ENCODE measurements around the gene CEP164.
"Not testable (repeated sequence)": the region's sequence is repeated elsewhere in the genome, so short reads cannot be mapped to it uniquely, and the experiment has no call there.

The CEP164 gene

GRCh38 chr11:117392001-117392690 lies 64.5 kb downstream of the CEP164 start:
- no peak for DNase-seq (ENCODE audit: low read depth in 2 of 2, low spot score in 1 of 2)

GRCh38 chr11:117392979-117393378 lies 65.3 kb downstream of the CEP164 start:
- no peak for DNase-seq (ENCODE audit: low read depth in 2 of 2, low spot score in 1 of 2)

DNA sequence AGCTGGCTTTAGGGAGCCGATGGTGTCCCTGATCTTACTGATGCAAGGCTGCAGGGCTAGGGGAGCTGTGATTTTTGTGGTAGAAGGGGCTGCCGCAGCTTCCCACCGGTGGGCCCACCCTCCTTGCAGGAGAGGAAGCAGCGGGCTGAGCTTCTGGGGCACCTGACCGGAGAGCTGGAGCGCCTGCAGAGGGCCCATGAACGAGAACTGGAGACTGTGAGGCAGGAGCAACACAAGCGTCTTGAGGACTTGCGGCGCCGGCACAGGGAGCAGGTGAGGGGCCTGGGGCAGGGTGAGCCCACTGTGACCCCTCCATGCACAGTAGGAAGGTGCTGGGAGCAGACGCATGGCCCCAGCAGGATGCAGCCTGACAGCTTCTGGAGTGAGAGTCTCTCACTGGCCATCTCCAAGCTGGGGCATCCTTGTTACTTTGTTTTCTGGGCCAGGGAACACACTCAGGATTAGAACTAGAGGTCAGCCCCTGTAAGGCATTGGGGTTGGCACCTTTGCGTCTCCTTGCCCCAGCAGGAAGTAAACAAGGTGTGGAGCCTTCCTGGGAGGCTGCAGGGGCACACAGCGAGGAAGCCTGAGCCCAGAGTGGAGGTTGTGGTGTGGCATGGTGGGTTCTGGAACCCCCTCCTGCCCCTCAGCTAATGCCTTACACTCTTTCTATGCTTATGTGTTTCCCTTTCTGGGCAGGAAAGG lies 66.7 kb downstream of the CEP164 start:
- DNase-seq (ENCODE audit: low read depth in 2 of 2, low spot score in 1 of 2): no peak

DNA sequence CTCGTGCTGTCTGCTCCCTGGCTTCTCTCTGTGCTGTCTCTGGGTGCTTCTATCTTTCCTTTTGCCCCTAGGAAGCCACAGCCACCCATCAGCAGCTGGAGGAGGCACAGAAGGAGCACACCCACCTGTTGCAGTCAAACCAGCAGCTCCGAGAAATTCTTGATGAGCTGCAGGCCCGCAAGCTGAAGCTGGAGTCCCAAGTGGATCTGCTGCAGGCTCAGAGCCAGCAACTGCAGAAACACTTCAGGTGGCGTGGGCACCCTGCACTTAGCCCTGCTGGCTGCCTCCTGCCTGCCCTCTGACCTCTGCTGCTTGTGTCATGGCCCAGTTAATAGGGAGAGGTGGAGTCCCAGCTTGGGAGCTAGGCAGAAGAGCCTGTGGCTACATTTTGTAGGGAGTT lies 67.8 kb downstream of the CEP164 start:
- no peak for DNase-seq (ENCODE audit: low read depth in 2 of 2, low spot score in 1 of 2)

GRCh38 chr11:117396970-117397369 lies 69.3 kb downstream of the CEP164 start:
- DNase-seq (ENCODE audit: low read depth in 2 of 2, low spot score in 1 of 2): no peak

GRCh38 chr11:117398618-117399017 lies 71.0 kb downstream of the CEP164 start:
- not testable (repeated sequence) for DNase-seq (ENCODE audit: low read depth in 2 of 2, low spot score in 1 of 2)

DNA sequence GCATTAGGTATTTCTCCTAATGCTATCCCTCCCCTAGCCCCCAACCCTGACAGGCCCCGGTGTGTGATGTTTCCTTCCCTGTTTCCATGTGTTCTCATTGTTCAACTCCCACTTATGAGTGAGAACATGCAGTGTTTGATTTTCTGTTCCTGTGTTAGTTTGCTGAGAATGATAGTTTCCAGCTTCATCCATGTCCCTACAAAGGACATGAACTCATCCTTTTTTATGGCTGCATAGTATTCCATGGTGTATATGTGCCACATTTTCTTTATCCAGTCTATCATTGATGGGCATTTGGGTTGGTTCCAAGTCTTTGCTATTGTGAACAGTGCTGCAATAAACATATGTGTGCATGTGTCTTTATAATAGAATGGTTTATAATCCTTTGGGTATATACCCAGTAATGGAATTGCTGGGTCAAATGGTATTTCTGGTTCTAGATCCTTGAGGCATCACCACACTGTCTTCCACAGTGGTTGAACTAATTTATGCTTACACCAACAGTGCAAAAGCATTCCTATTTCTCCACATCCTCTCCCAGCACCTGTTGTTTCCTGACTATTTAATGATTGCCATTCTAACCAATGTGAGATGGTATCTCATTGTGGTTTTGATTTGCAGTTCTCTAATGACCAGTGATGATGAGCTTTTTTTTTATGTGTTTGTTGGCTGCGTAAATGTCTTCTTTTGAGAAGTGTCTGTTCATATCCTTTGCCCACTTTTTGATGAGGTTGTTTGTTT lies 71.6 kb downstream of the CEP164 start:
- not testable (repeated sequence) for DNase-seq (ENCODE audit: low read depth in 2 of 2, low spot score in 1 of 2)

DNA sequence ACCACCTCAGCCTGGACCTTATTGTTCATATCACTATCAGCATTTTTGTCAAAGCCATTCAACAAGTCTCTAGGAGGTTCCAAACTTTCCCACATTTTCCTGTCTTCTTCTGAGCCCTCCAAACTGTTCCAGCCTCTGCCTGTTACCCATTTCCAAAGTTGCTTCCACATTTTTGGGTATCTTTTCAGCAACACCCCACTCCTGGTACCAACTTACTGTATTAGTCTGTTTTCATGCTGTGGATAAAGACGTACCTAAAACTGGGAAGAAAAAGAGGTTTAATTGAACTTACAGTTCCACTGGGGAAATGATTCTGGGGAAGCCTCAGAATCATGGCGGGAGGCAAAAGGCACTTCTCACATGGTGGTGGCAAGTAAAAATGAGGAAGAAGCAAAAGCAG lies 78.2 kb downstream of the CEP164 start:
- DNase-seq (ENCODE audit: low read depth in 2 of 2, low spot score in 1 of 2): not testable (repeated sequence)

DNA sequence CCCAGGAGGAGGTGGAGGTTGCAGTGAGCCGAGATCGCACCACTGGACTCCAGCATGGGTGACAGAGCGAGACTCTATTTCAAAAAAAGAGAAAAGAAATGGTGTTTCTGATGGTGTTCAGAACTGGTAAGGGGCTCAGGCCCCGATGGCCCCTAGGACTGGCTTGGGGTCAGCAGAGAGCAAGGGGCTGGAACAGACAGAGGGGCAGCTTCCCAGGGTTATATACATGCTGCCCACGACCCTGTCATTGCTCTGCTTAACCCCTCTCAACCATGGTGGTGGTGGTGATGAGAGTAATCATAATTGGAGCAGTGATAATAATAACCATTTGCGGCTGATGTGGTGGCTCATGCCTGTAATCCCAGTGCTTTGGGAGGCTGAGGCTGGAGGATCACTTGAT lies 79.4 kb downstream of the CEP164 start:
- no peak for DNase-seq (ENCODE audit: low read depth in 2 of 2, low spot score in 1 of 2)

DNA sequence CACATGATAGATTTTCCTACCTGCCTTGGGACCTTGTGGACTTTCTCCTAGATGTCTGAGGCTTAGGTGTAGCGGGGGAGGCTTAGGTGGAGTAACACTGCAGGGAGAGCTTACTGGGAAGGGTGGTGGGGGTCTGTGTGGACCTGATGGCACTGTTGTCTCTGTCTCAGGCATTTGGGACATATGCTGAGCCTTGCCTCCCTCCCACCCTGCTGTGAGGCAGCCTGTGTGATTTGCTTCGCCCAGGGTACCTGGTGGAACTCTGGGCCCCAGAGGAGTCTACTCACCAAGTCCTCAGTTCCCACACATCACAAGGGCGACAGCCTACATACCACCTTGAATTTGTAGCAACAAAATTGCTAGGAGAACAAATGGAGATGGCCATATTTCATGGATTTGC lies 80.7 kb downstream of the CEP164 start:
- no peak for DNase-seq (ENCODE audit: low read depth in 2 of 2, low spot score in 1 of 2)

DNA sequence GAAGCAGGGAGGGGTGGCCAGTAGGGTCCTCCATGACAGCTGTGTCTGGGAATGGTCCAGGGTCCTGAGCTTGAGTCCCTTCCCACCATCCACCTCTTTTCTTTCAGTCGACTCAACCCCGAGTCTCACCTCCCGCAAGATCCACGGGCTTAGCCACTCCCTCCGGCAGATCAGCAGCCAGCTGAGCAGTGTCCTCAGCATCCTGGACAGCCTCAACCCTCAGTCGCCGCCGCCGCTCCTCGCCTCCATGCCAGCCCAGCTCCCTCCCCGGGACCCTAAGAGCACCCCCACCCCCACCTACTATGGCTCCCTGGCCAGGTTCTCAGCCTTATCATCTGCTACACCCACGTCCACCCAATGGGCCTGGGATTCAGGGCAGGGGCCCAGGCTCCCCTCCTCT lies 81.9 kb downstream of the CEP164 start:
- DNase-seq (ENCODE audit: low read depth in 2 of 2, low spot score in 1 of 2): no peak

DNA sequence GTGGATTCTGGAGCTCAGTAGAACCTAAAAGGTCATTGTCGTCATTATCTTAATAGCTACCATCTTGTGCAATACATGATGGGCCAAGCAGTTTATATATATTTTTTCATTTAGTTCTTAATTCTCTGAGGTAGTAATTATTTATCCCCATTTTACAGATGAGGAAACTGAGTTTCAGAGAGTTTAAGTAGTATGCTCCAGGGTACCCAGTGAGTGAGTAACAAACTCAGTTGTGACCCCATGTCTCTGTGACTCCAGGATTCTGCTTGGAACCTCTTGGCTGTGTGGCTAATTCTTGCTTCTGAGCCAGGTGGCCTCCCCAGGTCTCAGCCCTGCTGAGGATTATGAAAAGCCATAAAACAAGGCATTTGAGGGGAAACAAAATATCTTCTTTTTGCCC lies 82.6 kb downstream of the CEP164 start:
- no peak for DNase-seq (ENCODE audit: low read depth in 2 of 2, low spot score in 1 of 2)

DNA sequence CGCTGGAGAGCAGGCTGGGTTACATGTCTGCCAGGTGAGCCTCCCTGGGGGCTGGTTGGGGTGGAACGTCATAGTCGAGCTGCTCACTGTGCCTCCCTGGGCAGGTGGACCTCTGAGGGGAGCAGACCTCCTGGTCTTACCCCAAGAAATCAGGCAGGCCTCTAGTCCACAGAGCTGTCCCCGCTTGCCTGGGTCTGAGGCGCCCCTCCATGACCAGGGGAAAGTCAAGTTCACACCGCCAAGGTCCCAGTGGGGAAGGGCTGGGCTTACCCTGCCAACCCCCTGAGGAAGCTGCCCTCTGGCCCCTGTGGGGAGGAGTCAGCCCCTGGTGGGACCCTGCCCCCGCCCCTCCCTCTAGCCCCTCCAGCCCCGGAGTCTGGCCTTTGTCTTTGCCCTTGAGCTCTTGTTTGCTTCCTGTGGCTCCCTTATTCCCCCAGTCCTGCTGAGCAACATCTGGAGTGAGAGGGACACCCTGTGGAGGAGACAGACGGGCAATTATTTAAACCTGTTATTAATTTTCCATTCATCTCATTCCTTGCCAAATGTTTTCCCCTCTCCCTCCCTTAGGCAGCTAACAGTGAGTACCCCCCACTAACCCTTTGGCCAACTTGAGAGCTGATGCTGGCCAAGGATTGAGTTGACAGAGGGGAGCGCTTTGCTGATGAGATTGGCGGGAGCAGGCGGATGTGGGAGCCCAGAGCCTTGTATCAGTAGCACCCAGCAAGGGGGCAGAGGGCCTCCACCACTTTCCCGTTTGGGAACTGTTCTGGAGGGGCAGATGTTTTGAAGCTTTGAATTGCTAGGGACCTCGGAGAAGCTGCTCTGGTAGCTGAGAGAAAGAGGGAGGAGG lies 83.4 kb downstream of the CEP164 start:
- DNase-seq (ENCODE audit: low read depth in 2 of 2, low spot score in 1 of 2): no peak

GRCh38 chr11:117411736-117412135 lies 84.1 kb downstream of the CEP164 start:
- DNase-seq (ENCODE audit: low read depth in 2 of 2, low spot score in 1 of 2): no peak

GRCh38 chr11:117412176-117412575 lies 84.5 kb downstream of the CEP164 start:
- DNase-seq (ENCODE audit: low read depth in 2 of 2, low spot score in 1 of 2): no peak

DNA sequence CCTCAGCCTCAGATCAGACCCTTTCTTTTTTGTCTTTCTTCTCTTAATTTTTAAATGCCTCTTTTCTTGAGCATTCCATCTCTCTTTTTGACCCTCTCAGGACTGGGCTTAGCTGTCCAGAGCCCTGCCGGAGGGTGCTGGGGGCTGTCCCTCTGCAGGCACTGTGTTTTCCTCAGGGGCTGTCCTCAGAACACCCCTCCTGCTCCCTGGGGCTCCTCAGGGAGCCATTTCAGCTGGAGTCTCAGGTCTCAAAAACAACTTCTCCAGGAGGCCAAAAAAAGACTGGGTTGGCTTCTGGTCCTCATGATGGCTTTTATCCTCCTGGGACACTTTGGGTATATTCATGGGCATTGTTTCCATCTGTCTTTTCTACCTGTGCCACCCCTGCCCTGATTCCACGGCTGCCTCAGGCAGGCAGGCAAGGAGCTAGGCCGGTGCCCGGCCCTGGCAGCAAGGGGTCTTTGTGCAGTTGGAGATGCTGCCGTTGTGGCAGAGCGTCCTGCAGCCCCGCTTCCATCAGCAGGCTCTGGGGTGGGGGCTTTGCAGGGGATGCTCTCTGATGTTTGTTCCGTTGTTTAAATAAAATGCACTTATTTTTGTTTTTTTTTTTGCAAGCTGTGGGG lies 85.1 kb downstream of the CEP164 start:
- DNase-seq (ENCODE audit: low read depth in 2 of 2, low spot score in 1 of 2): no peak

DNA sequence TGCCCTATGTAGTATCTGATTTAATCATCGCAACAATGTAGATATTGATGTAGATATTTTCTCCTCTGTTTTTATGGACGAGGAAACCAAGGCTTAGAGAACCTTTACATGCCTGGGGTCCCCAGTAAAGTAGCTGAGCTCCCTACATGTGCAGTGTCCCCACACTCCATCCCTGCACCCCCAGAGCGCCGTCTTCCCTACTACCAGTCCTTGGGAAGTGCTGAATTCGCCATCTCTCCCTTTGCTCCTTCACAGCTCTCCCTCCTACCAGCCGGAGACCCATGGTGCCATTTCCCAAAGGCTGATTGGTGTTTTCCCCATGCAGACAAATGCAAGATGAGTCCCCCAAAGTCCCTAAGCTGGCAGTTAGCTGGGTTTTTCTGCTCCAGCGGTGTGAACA lies 86.0 kb downstream of the CEP164 start:
- DNase-seq (ENCODE audit: low read depth in 2 of 2, low spot score in 1 of 2): no peak

DNA sequence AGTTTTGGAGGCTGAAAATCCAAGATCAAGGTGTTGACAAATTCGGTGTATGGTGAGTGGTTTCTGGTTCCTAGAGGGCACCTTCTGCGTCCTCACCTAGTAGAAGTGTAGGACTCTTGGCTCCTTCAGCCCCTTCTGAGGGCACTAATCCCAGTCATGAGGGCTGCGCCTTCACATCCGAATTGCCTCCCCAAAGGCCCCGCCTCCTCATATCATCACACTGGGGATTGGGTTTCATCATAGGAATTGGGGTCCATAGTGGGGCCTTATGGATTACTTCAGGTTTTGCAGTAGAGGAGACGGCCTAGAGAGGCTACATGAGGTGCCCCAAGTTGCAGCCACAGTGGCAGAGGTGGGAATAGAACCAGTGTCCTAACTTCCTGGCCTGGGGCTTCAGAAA lies 87.1 kb downstream of the CEP164 start:
- DNase-seq (ENCODE audit: low read depth in 2 of 2, low spot score in 1 of 2): no peak

GRCh38 chr11:117415358-117415896 lies 87.8 kb downstream of the CEP164 start:
- DNase-seq (ENCODE audit: low read depth in 2 of 2, low spot score in 1 of 2): no peak

GRCh38 chr11:117417342-117417741 lies 89.7 kb downstream of the CEP164 start:
- DNase-seq (ENCODE audit: low read depth in 2 of 2, low spot score in 1 of 2): no peak

- no peak for DNase-seq (ENCODE audit: low read depth in 2 of 2, low spot score in 1 of 2)
These were observed 90.2 kb downstream of the CEP164 start for GRCh38 chr11:117417856-117418255.
